HG03175 (cell line): ENCODE measurements around the gene KIRREL3.

Experiments
- ATAC-seq: cut with Tn5 transposase; IDR thresholded peaks from one replicate; pipeline ENCODE4 v1.9.1; 2021; ENCODE audit warnings: mild to moderate bottlenecking, moderate library complexity; ENCODE audit not compliant: unreplicated experiment

KIRREL3 gene

GRCh38 chr11:126588630-126589491, 411.7 kb downstream of the KIRREL3 start:
- ATAC-seq = no peak

GRCh38 chr11:126587541-126587940, 413.0 kb downstream of the KIRREL3 start:
- no peak for ATAC-seq

- ATAC-seq = no peak
Measured at GRCh38 chr11:126585774-126586491, 414.6 kb downstream of the KIRREL3 start.

- ATAC-seq = no peak
Measured at GRCh38 chr11:126585388-126585773, 415.2 kb downstream of the KIRREL3 start.

GRCh38 chr11:126583594-126584427, 416.8 kb downstream of the KIRREL3 start:
- ATAC-seq = no peak

GRCh38 chr11:126583101-126583500, 417.5 kb downstream of the KIRREL3 start:
- ATAC-seq = no peak

GRCh38 chr11:126581871-126582648, 418.5 kb downstream of the KIRREL3 start:
- ATAC-seq = no peak

- no peak for ATAC-seq
Measured at GRCh38 chr11:126578426-126578825, 422.1 kb downstream of the KIRREL3 start.

GRCh38 chr11:126578021-126578420, 422.5 kb downstream of the KIRREL3 start:
- no peak for ATAC-seq

GRCh38 chr11:126575849-126576248, 424.7 kb downstream of the KIRREL3 start:
- ATAC-seq = no peak

GRCh38 chr11:126573325-126573978, 427.1 kb downstream of the KIRREL3 start:
- no peak for ATAC-seq

GRCh38 chr11:126570489-126570888, 430.1 kb downstream of the KIRREL3 start:
- no peak for ATAC-seq

- ATAC-seq = no peak
Measured at GRCh38 chr11:126567419-126567818, 433.2 kb downstream of the KIRREL3 start.

- no peak for ATAC-seq
Measured at GRCh38 chr11:126564566-126564965, 436.0 kb downstream of the KIRREL3 start.

- ATAC-seq = no peak
Measured at GRCh38 chr11:126561327-126561893, 439.2 kb downstream of the KIRREL3 start.

GRCh38 chr11:126560221-126560620, 440.3 kb downstream of the KIRREL3 start:
- no peak for ATAC-seq

GRCh38 chr11:126548581-126549550, 451.7 kb downstream of the KIRREL3 start:
- ATAC-seq = no peak

- ATAC-seq = no peak
Measured at GRCh38 chr11:126547691-126548090, 452.9 kb downstream of the KIRREL3 start.
